ENCODE measurements around the gene ATP6V1B1. TPM values are rescaled to one million over a fixed set of nuclear protein-coding genes. Genes with fewer than 3 reads are reported as not detected.

Gene ATP6V1B1
- total and polyA plus RNA-seq, 10 of the 15 experiments (the other 5 are each of a cell fraction or from before 2014, with no cell fraction given) = not detected

DNA sequence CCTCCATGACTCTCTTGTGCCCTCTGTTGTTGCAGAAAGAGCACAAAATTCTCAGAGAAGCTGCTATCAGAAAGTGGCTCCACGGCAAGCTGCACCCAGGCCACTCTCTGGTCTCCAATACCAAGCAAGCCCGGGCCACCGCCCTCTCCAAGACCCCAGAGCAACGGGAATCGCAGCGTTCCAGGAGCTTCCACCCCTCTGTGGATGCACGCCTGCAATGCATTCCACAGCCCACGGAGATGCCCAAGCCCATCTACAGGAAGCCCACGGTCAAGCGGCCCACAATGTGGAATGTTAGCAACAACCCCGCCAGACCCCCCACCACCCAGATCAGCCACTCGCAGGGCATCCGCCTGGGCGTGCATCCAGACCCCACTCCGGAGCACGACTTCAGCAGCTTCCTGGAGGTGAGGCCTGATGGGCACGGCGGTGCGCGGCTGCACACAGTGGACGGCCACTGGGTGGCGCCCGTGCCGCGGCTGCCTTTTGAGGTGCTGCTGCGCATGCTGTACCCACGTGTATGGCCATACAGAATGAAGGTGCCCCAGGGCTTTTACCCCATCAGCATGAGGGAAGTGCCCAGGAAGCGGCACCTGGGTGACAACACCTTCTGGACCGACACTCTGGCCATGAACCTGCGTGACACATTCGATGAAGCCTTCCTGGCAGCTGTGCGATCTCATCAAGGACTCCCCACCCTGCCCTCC is 49.0 kb downstream of the ATP6V1B1 start (continued):
- TF ChIP-seq, protein P1, sequence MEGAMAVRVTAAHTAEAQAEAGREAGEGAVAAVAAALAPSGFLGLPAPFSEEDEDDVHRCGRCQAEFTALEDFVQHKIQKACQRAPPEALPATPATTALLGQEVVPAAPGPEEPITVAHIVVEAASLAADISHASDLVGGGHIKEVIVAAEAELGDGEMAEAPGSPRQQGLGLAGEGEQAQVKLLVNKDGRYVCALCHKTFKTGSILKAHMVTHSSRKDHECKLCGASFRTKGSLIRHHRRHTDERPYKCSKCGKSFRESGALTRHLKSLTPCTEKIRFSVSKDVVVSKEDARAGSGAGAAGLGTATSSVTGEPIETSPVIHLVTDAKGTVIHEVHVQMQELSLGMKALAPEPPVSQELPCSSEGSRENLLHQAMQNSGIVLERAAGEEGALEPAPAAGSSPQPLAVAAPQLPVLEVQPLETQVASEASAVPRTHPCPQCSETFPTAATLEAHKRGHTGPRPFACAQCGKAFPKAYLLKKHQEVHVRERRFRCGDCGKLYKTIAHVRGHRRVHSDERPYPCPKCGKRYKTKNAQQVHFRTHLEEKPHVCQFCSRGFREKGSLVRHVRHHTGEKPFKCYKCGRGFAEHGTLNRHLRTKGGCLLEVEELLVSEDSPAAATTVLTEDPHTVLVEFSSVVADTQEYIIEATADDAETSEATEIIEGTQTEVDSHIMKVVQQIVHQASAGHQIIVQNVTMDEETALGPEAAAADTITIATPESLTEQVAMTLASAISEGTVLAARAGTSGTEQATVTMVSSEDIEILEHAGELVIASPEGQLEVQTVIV (IDR thresholded peaks at IDR 0.05; ENCODE audit: borderline replicate concordance, partially characterized antibody) = no peak
- TF ChIP-seq, protein P2, sequence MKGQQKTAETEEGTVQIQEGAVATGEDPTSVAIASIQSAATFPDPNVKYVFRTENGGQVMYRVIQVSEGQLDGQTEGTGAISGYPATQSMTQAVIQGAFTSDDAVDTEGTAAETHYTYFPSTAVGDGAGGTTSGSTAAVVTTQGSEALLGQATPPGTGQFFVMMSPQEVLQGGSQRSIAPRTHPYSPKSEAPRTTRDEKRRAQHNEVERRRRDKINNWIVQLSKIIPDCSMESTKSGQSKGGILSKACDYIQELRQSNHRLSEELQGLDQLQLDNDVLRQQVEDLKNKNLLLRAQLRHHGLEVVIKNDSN (IDR thresholded peaks at IDR 0.05; ENCODE audit: borderline replicate concordance, extremely low read length, insufficient read depth, low read depth, low read length) = no peak
- TF ChIP-seq NFXL1 (IDR thresholded peaks at IDR 0.05; ENCODE audit: borderline replicate concordance) = no peak
- TF ChIP-seq BACH1 (IDR thresholded peaks at IDR 0.05; ENCODE audit: borderline replicate concordance) = no peak
- TF ChIP-seq SREBF2 (IDR thresholded peaks at IDR 0.05; ENCODE audit: low read length) = no peak
- no peak for TF ChIP-seq ZNF217 (IDR thresholded peaks at IDR 0.05)
- peak; percentile 47 for TF ChIP-seq POLR2A (IDR thresholded peaks at IDR 0.05; ENCODE audit: low read depth, low read length)
- TF ChIP-seq HDGF (IDR thresholded peaks at IDR 0.05) = no peak
- TF ChIP-seq, protein P3, sequence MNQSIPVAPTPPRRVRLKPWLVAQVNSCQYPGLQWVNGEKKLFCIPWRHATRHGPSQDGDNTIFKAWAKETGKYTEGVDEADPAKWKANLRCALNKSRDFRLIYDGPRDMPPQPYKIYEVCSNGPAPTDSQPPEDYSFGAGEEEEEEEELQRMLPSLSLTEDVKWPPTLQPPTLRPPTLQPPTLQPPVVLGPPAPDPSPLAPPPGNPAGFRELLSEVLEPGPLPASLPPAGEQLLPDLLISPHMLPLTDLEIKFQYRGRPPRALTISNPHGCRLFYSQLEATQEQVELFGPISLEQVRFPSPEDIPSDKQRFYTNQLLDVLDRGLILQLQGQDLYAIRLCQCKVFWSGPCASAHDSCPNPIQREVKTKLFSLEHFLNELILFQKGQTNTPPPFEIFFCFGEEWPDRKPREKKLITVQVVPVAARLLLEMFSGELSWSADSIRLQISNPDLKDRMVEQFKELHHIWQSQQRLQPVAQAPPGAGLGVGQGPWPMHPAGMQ (IDR thresholded peaks at IDR 0.05; ENCODE audit: borderline replicate concordance) = no peak
- no peak for TF ChIP-seq SP1 (IDR thresholded peaks at IDR 0.05; ENCODE audit: low read depth, low read length)
- no peak for TF ChIP-seq RAD51 (IDR thresholded peaks at IDR 0.05)
- no peak for TF ChIP-seq SMAD5 (IDR thresholded peaks at IDR 0.05; ENCODE audit: low read depth)
- no peak for TF ChIP-seq TCF12 (IDR thresholded peaks at IDR 0.05; ENCODE audit: low read depth, low read length)
- TF ChIP-seq NFIC (IDR thresholded peaks at IDR 0.05; ENCODE audit: low read depth, low read length) = no peak
- no peak for TF ChIP-seq CBFB (IDR thresholded peaks at IDR 0.05; ENCODE audit: low read depth)
- TF ChIP-seq, protein P4, sequence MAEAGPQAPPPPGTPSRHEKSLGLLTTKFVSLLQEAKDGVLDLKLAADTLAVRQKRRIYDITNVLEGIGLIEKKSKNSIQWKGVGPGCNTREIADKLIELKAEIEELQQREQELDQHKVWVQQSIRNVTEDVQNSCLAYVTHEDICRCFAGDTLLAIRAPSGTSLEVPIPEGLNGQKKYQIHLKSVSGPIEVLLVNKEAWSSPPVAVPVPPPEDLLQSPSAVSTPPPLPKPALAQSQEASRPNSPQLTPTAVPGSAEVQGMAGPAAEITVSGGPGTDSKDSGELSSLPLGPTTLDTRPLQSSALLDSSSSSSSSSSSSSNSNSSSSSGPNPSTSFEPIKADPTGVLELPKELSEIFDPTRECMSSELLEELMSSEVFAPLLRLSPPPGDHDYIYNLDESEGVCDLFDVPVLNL (IDR thresholded peaks at IDR 0.05; ENCODE audit: low read depth, low read length) = no peak
- no peak for TF ChIP-seq ZNF384 (IDR thresholded peaks at IDR 0.05; ENCODE audit: borderline replicate concordance, low read depth, low read length)
- TF ChIP-seq, protein P5, sequence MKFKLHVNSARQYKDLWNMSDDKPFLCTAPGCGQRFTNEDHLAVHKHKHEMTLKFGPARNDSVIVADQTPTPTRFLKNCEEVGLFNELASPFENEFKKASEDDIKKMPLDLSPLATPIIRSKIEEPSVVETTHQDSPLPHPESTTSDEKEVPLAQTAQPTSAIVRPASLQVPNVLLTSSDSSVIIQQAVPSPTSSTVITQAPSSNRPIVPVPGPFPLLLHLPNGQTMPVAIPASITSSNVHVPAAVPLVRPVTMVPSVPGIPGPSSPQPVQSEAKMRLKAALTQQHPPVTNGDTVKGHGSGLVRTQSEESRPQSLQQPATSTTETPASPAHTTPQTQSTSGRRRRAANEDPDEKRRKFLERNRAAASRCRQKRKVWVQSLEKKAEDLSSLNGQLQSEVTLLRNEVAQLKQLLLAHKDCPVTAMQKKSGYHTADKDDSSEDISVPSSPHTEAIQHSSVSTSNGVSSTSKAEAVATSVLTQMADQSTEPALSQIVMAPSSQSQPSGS (IDR thresholded peaks at IDR 0.05; ENCODE audit: low read length) = no peak
- TF ChIP-seq TCF7 (IDR thresholded peaks at IDR 0.05; ENCODE audit: borderline replicate concordance) = no peak
- TF ChIP-seq SMAD1 (IDR thresholded peaks at IDR 0.05; ENCODE audit: low read depth, partially characterized antibody) = no peak
- TF ChIP-seq PML (IDR thresholded peaks at IDR 0.05; ENCODE audit: low read length) = no peak

Measured in GM12878 (cell line).